Epithelial cell of prostate (primary cell): ENCODE data around the gene HLA-DRB5.
"Not testable (repeated sequence)": the region's sequence is repeated elsewhere in the genome, so short reads cannot be mapped to it uniquely, and the experiment has no call there.

Experiments
- DNase-seq: peaks from one replicate; pipeline ENCODE4 v3.0.0-alpha.2; 2011; ENCODE audit warnings: low read depth, low spot score
- H3K27ac ChIP-seq: fragments of 450-650 bp; 2 replicates; pipeline ENCODE4 v1.5.1; 2017; ENCODE audit warnings: mild to moderate bottlenecking

The HLA-DRB5 gene

GRCh38 chr6:32517654-32518445, 12.2 kb downstream of the HLA-DRB5 start:
- no peak for DNase-seq
- H3K27ac ChIP-seq: no peak overlapping the region

GRCh38 chr6:32501016-32501415, 29.1 kb downstream of the HLA-DRB5 start:
- no peak overlapping the region for H3K27ac ChIP-seq
- DNase-seq: no peak

DNA sequence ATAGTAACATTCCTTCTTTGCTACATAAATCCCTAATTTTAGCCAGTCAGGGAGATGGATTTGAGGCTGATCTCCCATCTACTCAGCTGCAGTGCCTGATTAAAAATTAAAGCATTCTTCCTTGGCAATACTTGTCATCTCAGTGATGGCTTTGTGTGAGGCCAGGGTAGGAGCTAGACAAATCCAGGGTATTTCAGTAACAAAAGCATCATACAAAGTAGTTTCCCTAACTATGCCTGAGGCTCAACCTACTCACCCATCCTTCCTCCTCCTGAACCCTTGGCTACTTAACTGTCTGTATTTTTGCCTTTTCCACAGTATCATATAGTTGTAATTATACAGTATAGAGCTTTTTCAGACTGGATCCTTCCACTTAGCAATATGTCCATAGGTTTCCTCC, 37.7 kb downstream of the HLA-DRB5 start:
- no peak for DNase-seq

GRCh38 chr6:32491700-32492099, 38.4 kb downstream of the HLA-DRB5 start:
- no peak overlapping the region for H3K27ac ChIP-seq

More for the DNA sequence above, 37.7 kb downstream of the HLA-DRB5 start:
- no peak overlapping the region for H3K27ac ChIP-seq

DNA sequence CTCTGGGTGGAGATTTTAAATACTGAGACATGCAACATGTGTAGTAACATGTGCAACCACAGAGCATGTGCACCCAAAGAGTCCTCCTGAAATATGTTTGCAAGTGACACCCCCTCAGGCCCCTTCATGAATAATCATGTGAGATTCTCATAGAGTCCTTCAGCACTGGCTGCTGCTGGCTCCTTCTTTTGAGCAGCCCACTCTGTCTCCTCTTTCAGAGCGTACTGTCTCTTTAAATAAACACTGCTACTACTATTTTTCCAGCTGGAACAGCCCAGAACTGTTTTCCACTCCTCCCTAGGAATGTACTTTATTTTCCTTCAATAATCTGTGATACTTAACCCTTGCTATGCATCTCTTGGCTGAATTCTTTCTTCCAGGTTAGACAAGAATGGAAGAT, 42.0 kb downstream of the HLA-DRB5 start:
- no peak overlapping the region for H3K27ac ChIP-seq
- no peak for DNase-seq

More at GRCh38 chr6:32491700-32492099, 38.4 kb downstream of the HLA-DRB5 start:
- no peak for DNase-seq

- H3K27ac ChIP-seq: no peak overlapping the region
- no peak for DNase-seq
Measured at GRCh38 chr6:32484614-32484998, 45.5 kb downstream of the HLA-DRB5 start.

DNA sequence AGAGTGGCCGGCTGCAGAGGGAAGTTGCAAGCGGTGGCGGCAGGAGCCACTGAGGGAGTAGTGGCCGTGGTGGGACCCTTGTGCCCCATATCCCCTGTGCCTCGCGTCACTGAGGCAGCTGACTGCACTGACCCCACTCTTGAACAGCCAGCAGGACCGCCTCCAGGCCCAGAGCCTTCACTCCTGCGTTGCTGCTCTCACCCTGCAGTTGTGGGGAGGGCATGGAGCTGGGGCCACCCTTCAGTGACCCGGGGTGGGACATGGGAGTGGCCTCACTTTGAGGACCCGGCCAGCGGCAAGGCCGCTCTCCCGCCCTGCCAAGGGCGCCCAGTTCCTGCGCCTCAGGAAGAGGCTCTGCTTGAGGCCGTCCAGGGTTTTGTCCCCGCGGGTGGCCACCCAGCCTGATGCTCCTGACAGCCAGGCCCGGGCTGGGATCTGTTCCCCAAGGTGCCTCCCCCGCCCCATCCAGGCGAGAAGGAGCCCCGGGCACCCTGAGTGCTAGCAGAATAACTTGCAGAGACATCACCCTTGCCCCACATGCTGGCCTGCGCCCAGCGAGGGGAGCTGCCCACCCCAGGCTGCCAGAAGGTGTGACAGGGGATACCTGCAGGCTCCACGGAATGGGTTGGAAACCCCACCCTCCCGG, 46.0 kb downstream of the HLA-DRB5 start:
- no peak overlapping the region for H3K27ac ChIP-seq
- no peak for DNase-seq

GRCh38 chr6:32475392-32476206, 54.5 kb downstream of the HLA-DRB5 start:
- H3K27ac ChIP-seq: no peak overlapping the region
- DNase-seq: no peak

- not testable (repeated sequence) for DNase-seq, H3K27ac ChIP-seq
Measured at GRCh38 chr6:32473376-32474348, 56.4 kb downstream of the HLA-DRB5 start.

GRCh38 chr6:32472781-32473375, 57.2 kb downstream of the HLA-DRB5 start:
- no peak overlapping the region for H3K27ac ChIP-seq
- DNase-seq: no peak

DNA sequence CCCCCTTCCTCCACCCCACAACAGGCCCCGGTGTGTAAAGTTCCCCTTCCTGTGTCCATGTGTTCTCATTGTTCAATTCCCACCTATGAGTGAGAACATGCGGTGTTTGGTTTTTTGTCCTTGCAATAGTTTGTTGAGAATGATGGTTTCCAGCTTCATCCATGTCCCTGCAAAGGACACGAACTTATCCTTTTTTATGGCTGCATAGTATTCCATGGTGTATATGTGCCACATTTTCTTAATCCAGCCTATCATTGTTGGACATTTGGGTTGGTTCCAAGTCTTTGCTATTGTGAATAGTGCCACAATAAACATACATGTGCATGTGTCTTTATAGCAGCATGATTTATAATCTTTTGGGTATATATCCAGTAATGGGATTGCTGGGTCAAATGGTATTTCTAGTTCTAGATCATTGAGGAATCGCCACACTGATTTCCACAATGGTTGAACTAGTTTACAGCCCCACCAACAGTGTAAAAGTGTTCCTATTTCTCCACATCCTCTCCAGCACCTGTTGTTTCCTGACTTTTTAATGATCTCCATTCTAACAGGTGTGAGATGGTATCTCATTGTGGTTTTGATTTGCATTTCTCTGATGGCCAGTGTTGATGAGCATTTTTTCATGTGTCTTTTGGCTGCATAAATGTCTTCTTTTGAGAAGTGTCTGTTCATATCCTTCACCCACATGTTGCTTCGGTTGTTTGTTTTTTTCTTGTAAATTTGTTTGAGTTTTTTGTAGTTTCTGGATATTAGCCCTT, 62.2 kb downstream of the HLA-DRB5 start:
- not testable (repeated sequence) for H3K27ac ChIP-seq, DNase-seq
